Measurements from ENCODE around the gene RGL1.

DNA sequence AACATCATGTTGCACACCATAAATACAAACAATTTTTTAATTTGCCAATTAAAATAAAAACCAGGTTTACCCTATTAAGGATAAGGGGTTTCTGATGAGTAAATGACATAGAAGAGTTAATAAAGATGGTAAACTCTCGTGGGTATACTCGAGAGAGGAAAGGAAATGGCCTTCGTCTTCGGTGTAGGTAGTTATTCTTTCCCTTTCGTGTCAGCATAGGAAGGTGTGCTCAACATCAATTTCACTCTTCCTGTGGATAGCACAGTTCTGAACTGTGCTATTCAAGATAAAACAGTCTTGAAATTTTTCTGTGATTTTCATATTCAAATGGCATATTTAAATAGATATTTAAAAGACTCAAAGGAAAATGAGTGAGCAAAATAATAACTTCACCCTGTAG lies 98.2 kb downstream of the RGL1 start:
- TF ChIP-seq, protein P1, sequence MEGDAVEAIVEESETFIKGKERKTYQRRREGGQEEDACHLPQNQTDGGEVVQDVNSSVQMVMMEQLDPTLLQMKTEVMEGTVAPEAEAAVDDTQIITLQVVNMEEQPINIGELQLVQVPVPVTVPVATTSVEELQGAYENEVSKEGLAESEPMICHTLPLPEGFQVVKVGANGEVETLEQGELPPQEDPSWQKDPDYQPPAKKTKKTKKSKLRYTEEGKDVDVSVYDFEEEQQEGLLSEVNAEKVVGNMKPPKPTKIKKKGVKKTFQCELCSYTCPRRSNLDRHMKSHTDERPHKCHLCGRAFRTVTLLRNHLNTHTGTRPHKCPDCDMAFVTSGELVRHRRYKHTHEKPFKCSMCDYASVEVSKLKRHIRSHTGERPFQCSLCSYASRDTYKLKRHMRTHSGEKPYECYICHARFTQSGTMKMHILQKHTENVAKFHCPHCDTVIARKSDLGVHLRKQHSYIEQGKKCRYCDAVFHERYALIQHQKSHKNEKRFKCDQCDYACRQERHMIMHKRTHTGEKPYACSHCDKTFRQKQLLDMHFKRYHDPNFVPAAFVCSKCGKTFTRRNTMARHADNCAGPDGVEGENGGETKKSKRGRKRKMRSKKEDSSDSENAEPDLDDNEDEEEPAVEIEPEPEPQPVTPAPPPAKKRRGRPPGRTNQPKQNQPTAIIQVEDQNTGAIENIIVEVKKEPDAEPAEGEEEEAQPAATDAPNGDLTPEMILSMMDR (IDR thresholded peaks at IDR 0.05; ENCODE audit: extremely low read depth in 1 of 2, insufficient read depth in 1 of 2, low read depth in 1 of 2, low read length in 2 of 2) = no peak
- TF ChIP-seq POLR2AphosphoS5 (IDR thresholded peaks at IDR 0.05; ENCODE audit: insufficient read depth, low read depth, low read length) = no peak

Data from endothelial cell of umbilical vein (primary cell).